ENCODE data around the gene AMMECR1.
A peak's percentile ranks its signal among the peaks of the same experiment; 100 is the strongest.

Gene AMMECR1

GRCh38 chrX:110146521-110146920 is 171.4 kb downstream of the AMMECR1 start:
- no peaks in the 10 kb centered on the region for H3K79me2 ChIP-seq (ENCODE audit: insufficient read depth, low read length)
- H3K4me3 ChIP-seq (ENCODE audit: low read depth, low read length, poor library complexity, severe bottlenecking) = no peak overlapping the region
- H3K9ac ChIP-seq (ENCODE audit: low read length) = no peak overlapping the region
- no peaks in the 10 kb centered on the region for H3K4me1 ChIP-seq (ENCODE audit: insufficient read depth, low read length, severe bottlenecking)
- no peaks in the 10 kb centered on the region for H3K36me3 ChIP-seq (ENCODE audit: insufficient read depth, low read length)
- H3K27ac ChIP-seq (ENCODE audit: low read depth, low read length, poor library complexity, severe bottlenecking) = no peak overlapping the region
- no peak overlapping the region for H3K4me2 ChIP-seq (ENCODE audit: low read length)
- H3K27me3 ChIP-seq (ENCODE audit: insufficient read depth, low read length) = no peaks in the 10 kb centered on the region
- peak; percentile 54 for TF ChIP-seq CTCF (IDR thresholded peaks at IDR 0.05; ENCODE audit: low read length)
- no peak for TF ChIP-seq EZH2 (IDR thresholded peaks at IDR 0.05; ENCODE audit: borderline replicate concordance, low read length)
- no peak overlapping the region for H2AFZ ChIP-seq (ENCODE audit: low read length)
- H4K20me1 ChIP-seq (ENCODE audit: insufficient read depth, low read length) = no peaks in the 10 kb centered on the region
- no peaks in the 10 kb centered on the region for H3K9me2 ChIP-seq (ENCODE audit: low read depth, low read length)
- H3F3A ChIP-seq (ENCODE audit: insufficient read depth, low read length) = no peaks in the 10 kb centered on the region
- H3K9me3 ChIP-seq (ENCODE audit: low read length) = no peaks in the 10 kb centered on the region

- Histone ChIP-seq H3K9me3 (ENCODE audit: low read length) (no peaks in the 10 kb centered on the region), H3F3A (ENCODE audit: insufficient read depth, low read length) (no peaks in the 10 kb centered on the region), H3K9ac (ENCODE audit: low read length) (no peak overlapping the region), H3K79me2 (ENCODE audit: insufficient read depth, low read length) (no peaks in the 10 kb centered on the region), H3K27ac (ENCODE audit: low read depth, low read length, poor library complexity, severe bottlenecking) (no peak overlapping the region), H3K4me3 (ENCODE audit: low read depth, low read length, poor library complexity, severe bottlenecking) (no peak overlapping the region), H4K20me1 (ENCODE audit: insufficient read depth, low read length) (no peaks in the 10 kb centered on the region), H3K9me2 (ENCODE audit: low read depth, low read length) (no peaks in the 10 kb centered on the region), H2AFZ (ENCODE audit: low read length) (no peak overlapping the region), H3K36me3 (ENCODE audit: insufficient read depth, low read length) (no peaks in the 10 kb centered on the region), H3K4me2 (ENCODE audit: low read length) (no peak overlapping the region), H3K27me3 (ENCODE audit: insufficient read depth, low read length) (no peaks in the 10 kb centered on the region), H3K4me1 (ENCODE audit: insufficient read depth, low read length, severe bottlenecking) (no peaks in the 10 kb centered on the region)
- peak; percentile 43 for TF ChIP-seq CTCF (IDR thresholded peaks at IDR 0.05; ENCODE audit: low read length)
- no peak for TF ChIP-seq EZH2 (IDR thresholded peaks at IDR 0.05; ENCODE audit: borderline replicate concordance, low read length)
These were observed 172.0 kb downstream of the AMMECR1 start for GRCh38 chrX:110145854-110146253.

GRCh38 chrX:110145311-110145710 is 172.6 kb downstream of the AMMECR1 start:
- Histone ChIP-seq H3K79me2 (ENCODE audit: insufficient read depth, low read length) (no peaks in the 10 kb centered on the region), H3K4me1 (ENCODE audit: insufficient read depth, low read length, severe bottlenecking) (no peaks in the 10 kb centered on the region), H2AFZ (ENCODE audit: low read length) (no peak overlapping the region), H4K20me1 (ENCODE audit: insufficient read depth, low read length) (no peaks in the 10 kb centered on the region), H3F3A (ENCODE audit: insufficient read depth, low read length) (no peaks in the 10 kb centered on the region), H3K9me3 (ENCODE audit: low read length) (no peaks in the 10 kb centered on the region), H3K9ac (ENCODE audit: low read length) (no peak overlapping the region), H3K4me2 (ENCODE audit: low read length) (no peak overlapping the region), H3K4me3 (ENCODE audit: low read depth, low read length, poor library complexity, severe bottlenecking) (no peak overlapping the region), H3K36me3 (ENCODE audit: insufficient read depth, low read length) (no peaks in the 10 kb centered on the region), H3K9me2 (ENCODE audit: low read depth, low read length) (no peaks in the 10 kb centered on the region), H3K27me3 (ENCODE audit: insufficient read depth, low read length) (no peaks in the 10 kb centered on the region), H3K27ac (ENCODE audit: low read depth, low read length, poor library complexity, severe bottlenecking) (no peak overlapping the region)
- TF ChIP-seq CTCF (IDR thresholded peaks at IDR 0.05; ENCODE audit: low read length) = no peak
- no peak for TF ChIP-seq EZH2 (IDR thresholded peaks at IDR 0.05; ENCODE audit: borderline replicate concordance, low read length)
